DLD1 (cell line): ENCODE results near the gene ANKRD34A.

Experiments used
- in situ Hi-C: cut with HindIII; loops from 2 replicates; pipeline ENCODE4 v1.10.0; 2017; ENCODE audit warnings: low sequenced_read_pairs

The ANKRD34A gene

GRCh38 chr1:145964328-145965118, at the start of gene ANKRD34A, which contains the start of gene POLR3GL:
TSS of gene ANKRD34A (minus strand) at chr1:145964575. CDS start at chr1:145961759, 2,816 bp downstream.
TSS of gene POLR3GL (plus strand) at chr1:145964690. CDS start at chr1:145974866, 10,176 bp downstream.
- in situ Hi-C loops: loop anchor here (5.0 kb wide), 1 partner anchor 107 kb away; the partner anchor contains the start of gene PIAS3

- in situ Hi-C loops: no loop called here
Observed at GRCh38 chr1:146013559-146013922, 49.2 kb upstream of the ANKRD34A start.

GRCh38 chr1:146012703-146013558, 48.6 kb upstream of the ANKRD34A start:
- in situ Hi-C loops: no loop called here

- in situ Hi-C loops: no loop called here
Observed at GRCh38 chr1:146010126-146010738, 45.9 kb upstream of the ANKRD34A start.

- in situ Hi-C loops: no loop called here
Observed at GRCh38 chr1:146007489-146008133, 43.2 kb upstream of the ANKRD34A start.

- in situ Hi-C loops: no loop called here
Observed at GRCh38 chr1:146001709-146002108, 37.3 kb upstream of the ANKRD34A start.

GRCh38 chr1:145999321-146000024, 35.1 kb upstream of the ANKRD34A start:
- in situ Hi-C loops: no loop called here

GRCh38 chr1:145997718-145998023, 33.3 kb upstream of the ANKRD34A start:
- in situ Hi-C loops: no loop called here

- in situ Hi-C loops: no loop called here
Observed at GRCh38 chr1:145997016-145997717, 32.8 kb upstream of the ANKRD34A start.

GRCh38 chr1:145996433-145997015, 32.1 kb upstream of the ANKRD34A start, which contains the start of gene TXNIP:
TSS of gene TXNIP (minus strand) at chr1:145996579. CDS start at chr1:145996266, 313 bp downstream.
- in situ Hi-C loops: no loop called here

- in situ Hi-C loops: no loop called here
Observed at GRCh38 chr1:145995964-145996432, 31.6 kb upstream of the ANKRD34A start.

- in situ Hi-C loops: no loop called here
Observed at GRCh38 chr1:145995148-145995881, 30.9 kb upstream of the ANKRD34A start.

GRCh38 chr1:145994391-145995120, 30.2 kb upstream of the ANKRD34A start:
- in situ Hi-C loops: no loop called here

- in situ Hi-C loops: no loop called here
Observed at GRCh38 chr1:145993618-145994390, 29.4 kb upstream of the ANKRD34A start.

- in situ Hi-C loops: no loop called here
Observed at GRCh38 chr1:145992958-145993617, 28.7 kb upstream of the ANKRD34A start.

GRCh38 chr1:145992502-145992936, 28.1 kb upstream of the ANKRD34A start:
- in situ Hi-C loops: no loop called here
